HL-60 (cell line): Measurements from ENCODE around the gene DIAPH3.

Experiments used
- DNase-seq, 2 experiments: peaks; one replicate each; pipeline ENCODE4 v3.0.0-alpha.2; 2010 to 2020; ENCODE audit warnings: low read depth in 1 of 2, low spot score in 1 of 2
- H3K27ac ChIP-seq: fragments of 250-450 bp; sonication (Bioruptor Pico); replicated peaks from 2 replicates; pipeline ENCODE4 v1.5.1; 2020; ENCODE audit warnings: mild to moderate bottlenecking, moderate library complexity
- H3K27me3 ChIP-seq: fragments of 250-450 bp; sonication (Bioruptor Pico); 2 replicates; pipeline ENCODE4 v1.5.1; 2021; ENCODE audit warnings: mild to moderate bottlenecking, moderate library complexity; ENCODE audit not compliant: insufficient read depth, poor library complexity, severe bottlenecking
- H3K4me3 ChIP-seq: replicated peaks from 2 replicates; pipeline ENCODE4 v1.5.1; 2011; ENCODE audit warnings: mild to moderate bottlenecking, control low read depth, low read length; ENCODE audit not compliant: insufficient read depth
- CTCF ChIP-seq: IDR thresholded peaks from one replicate; pipeline ENCODE4 v1.5.1; 2011; ENCODE audit warnings: low read length, control low read depth, inconsistent platforms; ENCODE audit not compliant: insufficient read depth
- GABPA ChIP-seq: IDR thresholded peaks from 2 replicates; pipeline ENCODE4 v1.6.1; 2012; ENCODE audit warnings: low read depth
- POLR2AphosphoS5 ChIP-seq: IDR thresholded peaks from 2 replicates; pipeline ENCODE4 v1.6.1; 2012; ENCODE audit warnings: low read depth
- REST ChIP-seq: IDR thresholded peaks from 2 replicates; pipeline ENCODE4 v1.6.1; 2012; ENCODE audit warnings: low read depth; ENCODE audit not compliant: insufficient replicate concordance
- SPI1 ChIP-seq: IDR thresholded peaks from 2 replicates; pipeline ENCODE4 v1.6.1; 2012; ENCODE audit warnings: low read depth, mild to moderate bottlenecking, borderline replicate concordance

Gene DIAPH3

GRCh38 chr13:60178327-60178726 lies 14.6 kb upstream of the DIAPH3 start:
- DNase-seq: no peak
- TF ChIP-seq CTCF: no peak
- TF ChIP-seq POLR2AphosphoS5: no peak
- no peak for TF ChIP-seq REST
- no peak for TF ChIP-seq SPI1
- no peak for TF ChIP-seq GABPA
- Histone ChIP-seq H3K27ac (no peak overlapping the region), H3K27me3 (no peaks in the 10 kb centered on the region), H3K4me3 (no peak overlapping the region)

GRCh38 chr13:60175571-60175970 lies 11.8 kb upstream of the DIAPH3 start:
- TF ChIP-seq CTCF: no peak
- TF ChIP-seq SPI1: no peak
- TF ChIP-seq GABPA: no peak
- no peak for TF ChIP-seq POLR2AphosphoS5
- no peak for TF ChIP-seq REST
- H3K27ac ChIP-seq: no peak overlapping the region
- no peak for DNase-seq
- no peaks in the 10 kb centered on the region for H3K27me3 ChIP-seq
- H3K4me3 ChIP-seq: no peak overlapping the region

GRCh38 chr13:60174113-60174512 lies 10.4 kb upstream of the DIAPH3 start:
- TF ChIP-seq CTCF (no peak), SPI1 (no peak)
- Histone ChIP-seq H3K4me3 (no peak overlapping the region), H3K27me3 (no peaks in the 10 kb centered on the region), H3K27ac (no peak overlapping the region)
- DNase-seq: no peak

- Histone ChIP-seq H3K27me3 (no peaks in the 10 kb centered on the region), H3K4me3 (no peak overlapping the region), H3K27ac (no peak overlapping the region)
- TF ChIP-seq GABPA (no peak), POLR2AphosphoS5 (no peak), CTCF (no peak), REST (no peak), SPI1 (no peak)
- no peak for DNase-seq
Measured at GRCh38 chr13:60172111-60172510, 8.4 kb upstream of the DIAPH3 start.
